Small intestine (tissue), 16 donors: Measurements from ENCODE around the gene KCNA10. TPM values are rescaled to one million over a fixed set of nuclear protein-coding genes. Genes with fewer than 3 reads are reported as not detected.

Experiments
- DNase-seq, 2 donors: peaks; one replicate each; pipeline versions ENCODE4 v3.0.0 to v3.0.0-alpha.2; 2013
- FAIRE-seq: peaks from 2 replicates; lab custom pipeline; 2012; peaks lifted over from hg19 to GRCh38; lab: Jason Lieb, UNC
- H3K27ac ChIP-seq, 3 donors: one replicate each; pipeline ENCODE4 v1.5.1; 2013; ENCODE audit warnings: low read length in 2 of 3, mild to moderate bottlenecking in 2 of 3, control low read depth in 1 of 3, inconsistent platforms in 1 of 3, low read depth in 1 of 3, moderate library complexity in 1 of 3
- H3K27me3 ChIP-seq, 3 donors: one replicate each; pipeline ENCODE4 v1.6.1; 2013; ENCODE audit warnings: low read length in 3 of 3, inconsistent platforms in 1 of 3; ENCODE audit not compliant: control insufficient read depth in 3 of 3, insufficient read depth in 3 of 3
- H3K36me3 ChIP-seq, 3 donors: one replicate each; pipeline ENCODE4 v1.6.1; 2013; ENCODE audit warnings: low read length in 3 of 3, inconsistent platforms in 1 of 3, low read depth in 1 of 3, mild to moderate bottlenecking in 1 of 3, moderate library complexity in 1 of 3; ENCODE audit not compliant: control insufficient read depth in 3 of 3, insufficient read depth in 2 of 3
- H3K4me1 ChIP-seq, 3 donors: one replicate each; pipeline ENCODE4 v1.6.1; 2013; ENCODE audit warnings: low read length in 2 of 3, inconsistent platforms in 1 of 3, low read depth in 1 of 3, mild to moderate bottlenecking in 1 of 3, moderate library complexity in 1 of 3; ENCODE audit not compliant: control insufficient read depth in 3 of 3, insufficient read depth in 2 of 3
- H3K4me3 ChIP-seq, 3 donors: one replicate each; pipeline ENCODE4 v1.5.1; 2013; ENCODE audit warnings: low read length in 3 of 3, control low read depth in 1 of 3, inconsistent platforms in 1 of 3, low read depth in 1 of 3, mild to moderate bottlenecking in 1 of 3, moderate library complexity in 1 of 3
- H3K9me3 ChIP-seq, 2 donors: one replicate each; pipeline ENCODE4 v1.6.1; 2013; ENCODE audit warnings: low read depth in 1 of 2, low read length in 1 of 2; ENCODE audit not compliant: control insufficient read depth in 2 of 2, insufficient read depth in 1 of 2
- WGBS, 3 donors: extraction: QIAGEN DNeasy Blood & Tissue Kit; methylation state at CpG; one replicate each; pipeline ENCODE4 v1.1.7; 2013; 5-methylcytosine and 5-hydroxymethylcytosine counted together
- long read RNA-seq, 10 donors: transcript quantifications; one replicate each; lab custom pipeline, GENCODE V29; 2026
- polyA plus RNA-seq, 4 donors: library from polyadenylated mRNA; stranded (reverse) in 3 of 4; unstranded in 1 of 4; fragments of 200-250 nt in 3 of 4; fragments of 120-200 nt in 1 of 4; gene quantifications; one replicate each; pipeline versions ENCODE4 v1.2.1 to v1.2.3, GENCODE V29; 2013
- donor health status: healthy with polysubstance abuse.
- donor health status: control.
- donor health status: control.
- donor health status: Bipolar disorder and iron deficiency.
- donor health status: healthy.

KCNA10 gene
- not detected for polyA plus RNA-seq
- long read RNA-seq, donor 1 = 0 reads
- long read RNA-seq, donor 2 = 0 reads
- long read RNA-seq, donor 3 = 0 reads
- long read RNA-seq, donor 4 = 0 reads
- long read RNA-seq, donor 5 = 0 reads
- long read RNA-seq, donor 6 = 0 reads
- long read RNA-seq, donor 7 = 0 reads
- long read RNA-seq, donor 8 = 0 reads
- long read RNA-seq, donor 9 = 0 reads
- long read RNA-seq, donor 10 = 0 reads

DNA sequence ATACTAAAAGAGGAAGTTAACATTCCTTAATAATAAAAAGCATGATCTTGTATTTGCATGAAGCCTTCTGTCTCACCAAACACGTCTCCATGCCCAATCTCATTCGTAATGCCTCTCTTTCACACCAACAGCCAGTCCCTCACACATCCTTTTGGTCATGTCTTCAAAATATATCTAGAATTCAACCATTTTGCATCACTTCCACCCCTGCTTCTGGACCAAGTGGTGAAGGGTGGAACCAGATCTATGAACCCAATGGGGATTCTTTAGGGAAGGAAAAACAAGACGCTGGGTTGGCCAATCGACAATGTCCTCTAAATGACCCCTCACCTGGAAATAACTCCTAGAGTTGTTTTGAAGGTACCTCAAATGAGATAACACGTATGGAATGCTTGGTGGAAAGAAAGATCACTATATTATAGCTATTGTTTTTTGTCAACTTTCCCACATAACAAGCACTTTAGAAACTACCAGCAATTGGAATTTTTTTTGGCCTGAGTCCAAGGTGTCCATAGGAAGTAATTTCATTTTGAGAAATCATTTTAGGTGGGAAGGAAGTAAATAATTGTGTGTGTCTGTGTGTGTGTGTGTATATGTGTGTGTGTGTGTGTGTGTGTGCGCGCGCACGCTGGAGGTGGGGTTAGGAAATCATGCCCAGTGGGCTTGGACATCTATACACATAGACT, at the start of gene KCNA10:
KCNA10 (minus strand) TSS at position 51 of the 686 bp plus-strand sequence. CDS start 388 bp downstream, outside the sequence.
- H3K27me3 ChIP-seq = no peaks in the 10 kb centered on the region
- H3K4me1 ChIP-seq = peaks cover 0 to 5% (median 0%) of the 10 kb centered on the region in 3 donors
- no peak for FAIRE-seq
- H3K9me3 ChIP-seq = peaks cover 0 to 6% of the 10 kb centered on the region in 2 donors
- H3K4me3 ChIP-seq = no peak within 1 kb of the TSS
- WGBS, 3 donors = 71 to 81% (median 79%) methylated on average over 9 of the region's 9 CpGs
- no peaks in the 10 kb centered on the region for H3K36me3 ChIP-seq
- no peak within 1 kb of the TSS for H3K27ac ChIP-seq
- DNase-seq = no peak

DNA sequence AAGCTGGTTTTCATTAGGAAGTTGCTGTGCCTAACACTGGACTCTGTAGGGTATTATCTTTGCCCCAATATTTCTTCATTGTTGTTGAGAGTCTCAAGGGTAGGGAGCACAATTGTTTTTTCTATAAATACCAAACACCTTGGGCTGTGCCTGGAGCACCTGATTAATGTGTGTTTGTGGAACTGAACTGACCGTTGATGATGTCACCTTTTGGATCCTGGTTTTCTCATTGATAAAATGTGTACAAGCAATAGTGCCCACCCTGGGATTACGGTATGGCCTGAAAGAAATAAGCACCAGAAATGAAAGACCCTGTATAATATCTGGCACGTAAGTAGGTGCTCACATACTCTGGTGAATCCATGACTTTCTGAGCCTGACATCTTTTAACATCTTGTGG, 47.9 kb upstream of the KCNA10 start:
- 64 to 82% (median 70%) methylated on average over 3 of the region's 3 CpGs for WGBS, 3 donors
- DNase-seq (no peak), FAIRE-seq (no peak)
- H3K4me1 ChIP-seq = no peaks in the 10 kb centered on the region
- H3K36me3 ChIP-seq = no peaks in the 10 kb centered on the region
- no peak overlapping the region for H3K4me3 ChIP-seq
- no peak overlapping the region for H3K27ac ChIP-seq
- H3K9me3 ChIP-seq = no peaks in the 10 kb centered on the region
- H3K27me3 ChIP-seq = peaks cover 0 to 6% (median 5%) of the 10 kb centered on the region in 3 donors

DNA sequence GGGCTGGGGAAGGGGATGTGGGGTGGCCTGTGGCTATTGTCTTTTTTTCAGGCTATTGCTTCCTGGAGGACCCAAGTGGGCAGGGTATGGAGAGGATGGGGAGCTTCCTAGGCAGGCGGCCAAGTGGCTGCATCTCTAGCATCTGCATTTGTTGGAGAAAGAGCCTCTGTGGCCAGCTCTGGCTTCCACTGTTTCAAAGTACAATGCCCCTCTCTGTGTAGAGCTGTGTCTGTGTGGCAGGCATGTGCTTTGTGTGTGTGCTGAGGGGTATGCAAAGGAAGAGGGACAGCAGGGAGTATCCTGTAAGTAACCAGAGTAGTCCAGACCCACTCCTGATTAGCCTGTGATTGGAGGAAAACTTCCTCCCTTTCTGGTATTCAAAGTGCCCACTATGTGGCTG, 46.6 kb upstream of the KCNA10 start:
- H3K4me1 ChIP-seq = no peaks in the 10 kb centered on the region
- WGBS, 3 donors = 67 to 100% (median 80%) methylated on average over 1 of the region's 1 CpG
- FAIRE-seq (no peak), DNase-seq (no peak)
- peaks cover 0 to 6% (median 3%) of the 10 kb centered on the region in 3 donors for H3K27me3 ChIP-seq
- H3K27ac ChIP-seq = no peak overlapping the region
- no peak overlapping the region for H3K4me3 ChIP-seq
- H3K9me3 ChIP-seq = no peaks in the 10 kb centered on the region
- H3K36me3 ChIP-seq = no peaks in the 10 kb centered on the region

DNA sequence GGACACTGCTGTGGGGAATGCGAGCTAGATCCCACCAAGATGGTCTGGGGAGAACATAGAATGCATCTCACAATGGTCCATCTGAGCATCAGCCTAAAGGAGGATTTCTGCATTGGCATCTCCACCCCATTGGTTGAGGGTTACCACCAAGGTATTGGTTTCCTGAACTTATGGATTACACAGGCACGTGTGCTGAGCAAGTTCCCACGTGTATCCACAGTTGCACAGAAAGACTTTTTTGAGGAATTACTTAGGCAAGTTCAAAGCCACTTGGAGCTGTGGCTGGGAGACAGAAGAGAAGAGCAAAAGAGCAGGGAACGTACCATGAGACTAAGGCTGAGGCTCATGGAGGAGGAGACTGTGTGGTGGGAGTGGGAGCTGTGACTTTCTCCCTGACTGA, 44.1 kb upstream of the KCNA10 start:
- H3K4me3 ChIP-seq = no peak overlapping the region
- H3K9me3 ChIP-seq = no peaks in the 10 kb centered on the region
- FAIRE-seq (no peak), DNase-seq (no peak)
- H3K4me1 ChIP-seq = no peaks in the 10 kb centered on the region
- 75 to 84% (median 77%) methylated on average over 4 of the region's 4 CpGs for WGBS, 3 donors
- H3K36me3 ChIP-seq = no peaks in the 10 kb centered on the region
- peaks cover 0 to 2% (median 0%) of the 10 kb centered on the region in 3 donors for H3K27me3 ChIP-seq
- H3K27ac ChIP-seq = no peak overlapping the region

DNA sequence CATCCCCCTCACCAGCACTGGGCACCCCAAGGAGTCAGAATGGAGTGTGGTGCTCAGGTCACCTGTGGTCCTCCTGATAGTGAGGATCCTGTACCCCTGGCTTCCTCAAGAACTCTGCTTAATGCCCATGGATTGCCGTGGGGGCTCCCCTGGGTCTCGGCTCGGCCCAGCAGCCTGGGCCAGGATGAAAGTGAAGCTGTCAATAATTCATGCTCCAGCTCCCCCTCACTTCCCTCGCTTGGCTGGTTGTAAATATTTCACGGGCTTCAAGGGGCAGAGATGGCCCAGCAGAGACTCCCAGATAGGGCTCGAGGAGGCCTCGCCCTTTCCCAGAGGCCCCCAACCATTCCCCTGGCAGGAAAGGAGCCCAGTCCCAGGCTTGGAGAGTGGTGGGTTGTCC, 42.6 kb upstream of the KCNA10 start:
- no peaks in the 10 kb centered on the region for H3K9me3 ChIP-seq
- H3K4me1 ChIP-seq = no peaks in the 10 kb centered on the region
- DNase-seq (no peak), FAIRE-seq (no peak)
- no peaks in the 10 kb centered on the region for H3K36me3 ChIP-seq
- 68 to 84% (median 72%) methylated on average over 7 of the region's 7 CpGs for WGBS, 3 donors
- H3K27me3 ChIP-seq = peaks cover 0 to 6% (median 2%) of the 10 kb centered on the region in 3 donors
- no peak overlapping the region for H3K27ac ChIP-seq
- H3K4me3 ChIP-seq = no peak overlapping the region

DNA sequence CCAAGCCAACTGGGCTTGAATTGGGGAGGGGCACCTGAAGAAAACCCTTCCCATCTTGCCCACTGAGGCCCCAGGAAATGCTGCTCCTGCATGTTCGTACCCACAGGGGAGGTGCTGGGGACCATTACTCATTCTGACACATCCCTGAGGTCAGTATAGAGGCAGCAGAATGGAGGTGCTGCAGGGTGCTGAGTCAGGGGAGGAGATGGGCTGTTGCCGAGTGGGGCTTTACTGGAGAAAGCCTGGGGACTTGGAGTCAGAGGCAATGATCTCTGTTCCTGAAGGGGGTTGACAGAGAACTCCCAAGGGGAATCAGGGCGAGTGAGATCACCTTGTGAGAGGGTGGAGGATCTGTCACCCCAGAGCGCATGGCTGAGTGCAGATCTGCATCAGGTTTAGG, 40.2 kb upstream of the KCNA10 start:
- no peaks in the 10 kb centered on the region for H3K36me3 ChIP-seq
- no peak overlapping the region for H3K4me3 ChIP-seq
- FAIRE-seq (no peak), DNase-seq (no peak)
- 52 to 60% (median 56%) methylated on average over 4 of the region's 4 CpGs for WGBS, 3 donors
- H3K27me3 ChIP-seq = peaks cover 7 to 26% (median 17%) of the 10 kb centered on the region in 3 donors
- no peaks in the 10 kb centered on the region for H3K9me3 ChIP-seq
- no peaks in the 10 kb centered on the region for H3K4me1 ChIP-seq
- no peak overlapping the region for H3K27ac ChIP-seq

DNA sequence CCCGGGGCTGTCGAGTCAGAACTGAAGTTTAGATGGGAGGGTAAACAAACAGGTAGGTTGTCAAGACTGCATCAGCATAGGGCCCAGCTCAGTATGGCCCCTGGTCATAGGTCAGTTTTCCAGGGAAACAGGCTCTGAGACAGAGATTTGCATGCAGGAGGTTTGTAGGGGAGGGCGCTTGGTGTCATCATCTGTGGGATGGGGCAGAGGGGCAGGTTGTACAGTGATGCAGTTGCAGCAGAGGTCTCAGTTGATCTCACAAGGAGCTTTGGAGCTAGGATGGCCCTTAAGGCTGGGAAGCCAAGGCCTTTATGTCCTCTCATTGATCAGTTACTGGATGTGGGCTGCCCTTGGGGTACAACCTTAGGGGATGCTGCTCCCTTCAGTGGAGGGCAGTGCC, 38.5 kb upstream of the KCNA10 start:
- FAIRE-seq = no peak
- 45 to 51% (median 50%) methylated on average over 3 of the region's 3 CpGs for WGBS, 3 donors

DNA sequence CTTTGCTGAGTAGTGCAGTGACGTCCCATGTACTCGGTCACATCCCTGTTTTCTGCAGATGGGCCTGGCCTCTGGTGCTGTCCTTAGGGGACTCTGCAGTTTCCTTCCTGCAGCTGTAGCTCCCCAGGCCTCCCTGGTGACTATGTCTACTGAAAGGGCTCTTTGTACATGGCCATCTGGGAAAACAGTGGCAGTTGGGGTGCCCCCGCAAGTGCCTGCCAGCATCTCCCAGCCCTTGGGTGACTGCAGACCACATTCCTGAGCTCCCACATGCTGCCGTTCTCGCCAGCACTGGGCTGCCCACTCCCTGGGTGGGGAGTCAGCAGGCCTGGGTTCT, 37.5 kb upstream of the KCNA10 start:
- Histone ChIP-seq H3K27me3 (peaks cover 7 to 32% (median 18%) of the 10 kb centered on the region in 3 donors), H3K4me3 (no peak overlapping the region), H3K27ac (no peak overlapping the region), H3K9me3 (no peaks in the 10 kb centered on the region), H3K36me3 (no peaks in the 10 kb centered on the region), H3K4me1 (no peaks in the 10 kb centered on the region)
- FAIRE-seq (no peak), DNase-seq (peak in 1 of 2 donors; percentile 8)
- 34 to 47% (median 35%) methylated on average over 5 of the region's 5 CpGs for WGBS, 3 donors

More for the DNA sequence above, 38.5 kb upstream of the KCNA10 start:
- H3K9me3 ChIP-seq = no peaks in the 10 kb centered on the region
- H3K4me3 ChIP-seq = no peak overlapping the region
- DNase-seq = no peak
- no peaks in the 10 kb centered on the region for H3K36me3 ChIP-seq
- H3K27ac ChIP-seq = no peak overlapping the region
- H3K27me3 ChIP-seq = peaks cover 7 to 29% (median 20%) of the 10 kb centered on the region in 3 donors
- H3K4me1 ChIP-seq = no peaks in the 10 kb centered on the region
